ENCODE measurements around the gene NMNAT3. TPM values are rescaled to one million over a fixed set of nuclear protein-coding genes. Genes with fewer than 3 reads are reported as not detected.

Gene NMNAT3
- total RNA-seq, 1 donor from 2014 or later: 2.5 TPM

DNA sequence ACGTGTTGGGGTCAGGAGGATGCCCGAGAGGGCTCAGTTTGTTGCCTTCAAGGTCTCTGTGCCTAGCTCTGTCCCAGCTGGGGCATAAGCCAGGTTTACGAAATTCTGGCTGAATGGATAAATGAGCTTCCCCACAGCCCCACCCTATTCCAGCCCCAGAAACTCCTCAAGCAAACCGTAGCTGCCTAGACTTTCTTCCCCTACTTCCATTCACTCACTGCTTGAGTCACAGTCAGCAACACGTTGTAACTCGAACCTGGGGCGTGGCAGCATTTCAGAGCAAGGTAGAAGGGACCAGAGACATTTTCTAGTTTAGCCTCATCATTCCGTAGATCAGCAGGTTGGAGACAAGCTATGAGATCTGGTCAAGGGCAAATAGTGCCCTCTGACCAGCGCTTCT lies 24.2 kb downstream of the NMNAT3 start:
- H3K36me3 Mint-ChIP-seq (ENCODE audit: unreplicated experiment): no peaks in the 10 kb centered on the region
- H3K9me3 Mint-ChIP-seq (ENCODE audit: unreplicated experiment): peaks cover 3% of the 10 kb centered on the region
- H3K4me3 Mint-ChIP-seq (ENCODE audit: unreplicated experiment): no peak overlapping the region
- peaks cover 52% of the 10 kb centered on the region for H3K27me3 Mint-ChIP-seq (ENCODE audit: unreplicated experiment)
- no peak for DNase-seq (ENCODE audit: extremely low spot score, unreplicated experiment)
- H3K27ac Mint-ChIP-seq (ENCODE audit: unreplicated experiment): no peak overlapping the region
- no peaks in the 10 kb centered on the region for H3K4me1 Mint-ChIP-seq (ENCODE audit: unreplicated experiment)
- TF ChIP-seq, protein P1, sequence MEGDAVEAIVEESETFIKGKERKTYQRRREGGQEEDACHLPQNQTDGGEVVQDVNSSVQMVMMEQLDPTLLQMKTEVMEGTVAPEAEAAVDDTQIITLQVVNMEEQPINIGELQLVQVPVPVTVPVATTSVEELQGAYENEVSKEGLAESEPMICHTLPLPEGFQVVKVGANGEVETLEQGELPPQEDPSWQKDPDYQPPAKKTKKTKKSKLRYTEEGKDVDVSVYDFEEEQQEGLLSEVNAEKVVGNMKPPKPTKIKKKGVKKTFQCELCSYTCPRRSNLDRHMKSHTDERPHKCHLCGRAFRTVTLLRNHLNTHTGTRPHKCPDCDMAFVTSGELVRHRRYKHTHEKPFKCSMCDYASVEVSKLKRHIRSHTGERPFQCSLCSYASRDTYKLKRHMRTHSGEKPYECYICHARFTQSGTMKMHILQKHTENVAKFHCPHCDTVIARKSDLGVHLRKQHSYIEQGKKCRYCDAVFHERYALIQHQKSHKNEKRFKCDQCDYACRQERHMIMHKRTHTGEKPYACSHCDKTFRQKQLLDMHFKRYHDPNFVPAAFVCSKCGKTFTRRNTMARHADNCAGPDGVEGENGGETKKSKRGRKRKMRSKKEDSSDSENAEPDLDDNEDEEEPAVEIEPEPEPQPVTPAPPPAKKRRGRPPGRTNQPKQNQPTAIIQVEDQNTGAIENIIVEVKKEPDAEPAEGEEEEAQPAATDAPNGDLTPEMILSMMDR (IDR thresholded peaks at IDR 0.05): no peak

DNA sequence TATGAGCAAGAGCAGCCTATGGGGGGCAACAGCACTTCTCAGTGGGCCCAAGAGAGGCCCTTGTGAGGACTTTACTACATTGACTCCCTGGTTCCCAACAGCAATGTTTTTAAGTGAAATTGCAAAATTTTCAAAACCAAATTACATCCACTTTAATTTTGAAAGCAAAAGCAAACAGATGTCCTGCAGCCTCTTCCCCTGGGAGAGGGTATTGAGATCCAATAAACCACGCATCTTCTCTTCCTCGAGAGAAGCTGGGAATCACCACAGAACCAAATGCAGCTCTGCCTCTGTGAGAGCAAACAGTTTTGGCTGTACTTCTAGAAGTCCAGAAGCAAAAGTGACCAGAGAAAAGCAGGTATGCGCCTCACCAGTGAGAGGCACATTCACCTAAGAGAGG lies 25.2 kb downstream of the NMNAT3 start:
- Mint-ChIP-seq H3K36me3 (ENCODE audit: unreplicated experiment) (no peaks in the 10 kb centered on the region), H3K27ac (ENCODE audit: unreplicated experiment) (no peak overlapping the region), H3K27me3 (ENCODE audit: unreplicated experiment) (peaks cover 50% of the 10 kb centered on the region), H3K9me3 (ENCODE audit: unreplicated experiment) (peaks cover 3% of the 10 kb centered on the region), H3K4me3 (ENCODE audit: unreplicated experiment) (no peak overlapping the region), H3K4me1 (ENCODE audit: unreplicated experiment) (no peaks in the 10 kb centered on the region)
- DNase-seq (ENCODE audit: extremely low spot score, unreplicated experiment): no peak
- TF ChIP-seq, protein P1 (IDR thresholded peaks at IDR 0.05): no peak

DNA sequence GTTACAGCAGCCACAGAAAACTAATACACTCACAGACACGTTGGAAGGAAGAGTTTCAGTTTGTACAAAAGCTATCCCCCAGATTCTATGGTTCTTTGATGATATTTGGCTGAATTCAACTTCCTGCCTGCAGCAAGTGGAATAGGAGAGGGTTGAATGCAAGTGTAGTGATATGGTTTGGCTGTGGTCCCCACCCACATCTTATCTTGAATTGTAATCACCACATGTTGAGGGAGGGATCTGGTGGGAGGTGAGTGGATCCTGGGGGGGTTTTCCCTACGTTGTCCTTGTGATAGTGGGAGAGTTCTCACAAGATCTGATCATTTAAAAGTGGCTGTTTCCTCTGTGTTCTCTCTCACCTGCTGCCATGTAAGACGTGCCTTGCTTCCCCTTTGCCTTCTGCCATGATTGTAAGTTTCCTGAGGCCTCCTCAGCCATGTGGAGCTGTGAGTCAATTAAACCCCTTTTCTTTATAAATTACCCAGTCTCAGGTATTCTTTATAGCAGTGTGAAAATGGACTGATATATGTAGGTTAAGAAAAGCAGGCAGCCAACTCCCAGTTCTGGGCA lies 29.8 kb downstream of the NMNAT3 start:
- no peak overlapping the region for H3K4me3 Mint-ChIP-seq (ENCODE audit: unreplicated experiment)
- H3K4me1 Mint-ChIP-seq (ENCODE audit: unreplicated experiment): no peaks in the 10 kb centered on the region
- H3K36me3 Mint-ChIP-seq (ENCODE audit: unreplicated experiment): no peaks in the 10 kb centered on the region
- peaks cover 43% of the 10 kb centered on the region for H3K27me3 Mint-ChIP-seq (ENCODE audit: unreplicated experiment)
- no peaks in the 10 kb centered on the region for H3K9me3 Mint-ChIP-seq (ENCODE audit: unreplicated experiment)
- TF ChIP-seq, protein P1 (IDR thresholded peaks at IDR 0.05): no peak
- DNase-seq (ENCODE audit: extremely low spot score, unreplicated experiment): no peak
- no peak overlapping the region for H3K27ac Mint-ChIP-seq (ENCODE audit: unreplicated experiment)

DNA sequence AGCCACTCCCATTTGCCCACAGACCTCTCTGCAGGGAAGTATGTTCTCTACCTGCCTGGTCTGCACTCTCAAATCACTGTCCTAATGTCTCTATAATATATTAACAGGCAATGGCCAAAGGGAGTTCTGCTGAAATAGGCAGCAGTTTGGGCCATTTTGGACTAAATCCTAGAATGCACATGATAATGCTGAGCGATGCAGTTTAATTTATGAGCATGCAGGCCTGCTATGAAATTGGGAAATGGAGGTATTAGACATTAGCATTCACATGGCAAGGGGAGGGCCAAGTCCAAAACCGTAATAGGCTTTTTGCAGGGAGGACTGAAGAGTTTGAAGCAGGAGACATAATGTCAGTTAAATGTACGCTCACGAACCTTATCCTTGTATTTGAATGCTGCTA lies 31.3 kb downstream of the NMNAT3 start:
- no peak overlapping the region for H3K4me3 Mint-ChIP-seq (ENCODE audit: unreplicated experiment)
- no peaks in the 10 kb centered on the region for H3K36me3 Mint-ChIP-seq (ENCODE audit: unreplicated experiment)
- peaks cover 39% of the 10 kb centered on the region for H3K27me3 Mint-ChIP-seq (ENCODE audit: unreplicated experiment)
- H3K9me3 Mint-ChIP-seq (ENCODE audit: unreplicated experiment): no peaks in the 10 kb centered on the region
- TF ChIP-seq, protein P1 (IDR thresholded peaks at IDR 0.05): no peak
- no peaks in the 10 kb centered on the region for H3K4me1 Mint-ChIP-seq (ENCODE audit: unreplicated experiment)
- DNase-seq (ENCODE audit: extremely low spot score, unreplicated experiment): no peak
- H3K27ac Mint-ChIP-seq (ENCODE audit: unreplicated experiment): no peak overlapping the region

DNA sequence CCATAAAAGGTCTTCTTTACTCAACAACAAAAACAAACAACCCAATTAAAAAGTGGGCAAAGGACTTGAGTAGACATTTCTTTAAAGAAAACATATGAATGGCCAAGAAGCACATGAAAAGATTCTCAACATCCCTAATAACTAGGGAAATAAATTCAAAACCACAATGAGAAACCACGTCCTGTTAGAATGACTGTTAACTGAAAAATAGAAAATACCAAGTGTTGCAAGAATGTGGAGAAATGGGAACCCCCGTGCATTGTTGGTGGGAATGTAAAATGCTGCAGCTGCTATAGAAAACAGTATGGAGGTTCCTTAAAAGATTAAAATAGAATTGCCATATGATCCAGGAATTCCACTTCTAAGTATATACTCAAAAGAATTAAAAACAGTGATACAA lies 34.8 kb downstream of the NMNAT3 start:
- no peaks in the 10 kb centered on the region for H3K9me3 Mint-ChIP-seq (ENCODE audit: unreplicated experiment)
- no peak overlapping the region for H3K4me3 Mint-ChIP-seq (ENCODE audit: unreplicated experiment)
- peaks cover 33% of the 10 kb centered on the region for H3K27me3 Mint-ChIP-seq (ENCODE audit: unreplicated experiment)
- H3K27ac Mint-ChIP-seq (ENCODE audit: unreplicated experiment): no peak overlapping the region
- H3K4me1 Mint-ChIP-seq (ENCODE audit: unreplicated experiment): no peaks in the 10 kb centered on the region
- TF ChIP-seq, protein P1 (IDR thresholded peaks at IDR 0.05): no peak
- no peak for DNase-seq (ENCODE audit: extremely low spot score, unreplicated experiment)
- H3K36me3 Mint-ChIP-seq (ENCODE audit: unreplicated experiment): no peaks in the 10 kb centered on the region

All from osteocyte (in vitro differentiated cells).